Glomerular endothelial cell (primary cell): ENCODE measurements around the gene SLC4A1. TPM values are rescaled to one million over a fixed set of nuclear protein-coding genes. Genes with fewer than 3 reads are reported as not detected.
A peak's percentile ranks its signal among the peaks of the same experiment; 100 is the strongest.

ENCODE experiments used
- DNase-seq: peaks from one replicate; pipeline ENCODE4 v3.0.0-alpha.2; 2011; ENCODE audit warnings: low read depth, low spot score; ENCODE audit errors: extremely low read depth
- total RNA-seq: library from RNA; depleted of rRNA; stranded (reverse); fragments of >200 nt; gene quantifications from 2 replicates; pipeline ENCODE4 v1.2.3, GENCODE V29; 2015

Gene SLC4A1
- total RNA-seq, 1 donor from 2014 or later = not detected

- no peak for DNase-seq
Measured at GRCh38 chr17:44284024-44284400, 16.1 kb upstream of the SLC4A1 start.

GRCh38 chr17:44283344-44284023 is 15.5 kb upstream of the SLC4A1 start:
- DNase-seq = no peak

- no peak for DNase-seq
Measured at GRCh38 chr17:44282264-44282663, 14.3 kb upstream of the SLC4A1 start.

- no peak for DNase-seq
Measured at GRCh38 chr17:44281570-44281969, 13.6 kb upstream of the SLC4A1 start.

GRCh38 chr17:44280392-44280937 is 12.5 kb upstream of the SLC4A1 start:
- DNase-seq = no peak

- DNase-seq = peak; percentile 50
Measured at GRCh38 chr17:44279666-44280391, 11.9 kb upstream of the SLC4A1 start.

GRCh38 chr17:44279346-44279665 is 11.4 kb upstream of the SLC4A1 start:
- DNase-seq = no peak

GRCh38 chr17:44277976-44278375 is 10.0 kb upstream of the SLC4A1 start:
- no peak for DNase-seq

- no peak for DNase-seq
Measured at GRCh38 chr17:44273607-44274006, 5.7 kb upstream of the SLC4A1 start.

GRCh38 chr17:44272954-44273353 is 5.0 kb upstream of the SLC4A1 start:
- DNase-seq = no peak

- DNase-seq = no peak
Measured at GRCh38 chr17:44272321-44272951, 4.5 kb upstream of the SLC4A1 start.

GRCh38 chr17:44269535-44270240 is 1.8 kb upstream of the SLC4A1 start:
- no peak for DNase-seq

- no peak for DNase-seq
Measured at GRCh38 chr17:44268709-44269534, 987 bp upstream of the SLC4A1 start.

- DNase-seq = no peak
Measured at GRCh38 chr17:44267165-44267455, 825 bp downstream of the SLC4A1 start.

- no peak for DNase-seq
Measured at GRCh38 chr17:44266402-44267164, 1.4 kb downstream of the SLC4A1 start.

- DNase-seq = no peak
Measured at GRCh38 chr17:44263345-44263902, 4.5 kb downstream of the SLC4A1 start.

GRCh38 chr17:44262654-44263225 is 5.2 kb downstream of the SLC4A1 start:
- DNase-seq = no peak

- DNase-seq = no peak
Measured at GRCh38 chr17:44260296-44260695, 7.6 kb downstream of the SLC4A1 start.

GRCh38 chr17:44258811-44259351 is 9.1 kb downstream of the SLC4A1 start:
- DNase-seq = no peak
